GM12891 (cell line): ENCODE results near the gene LIMS2.

Experiments used
- POLR2A ChIP-seq: IDR thresholded peaks from 2 replicates; pipeline ENCODE4 v1.6.1; 2011; ENCODE audit warnings: low read depth, low read length, control low read depth
- POLR2AphosphoS5 ChIP-seq: IDR thresholded peaks from 2 replicates; pipeline ENCODE4 v1.6.1; 2011; ENCODE audit warnings: low read depth, low read length, control low read depth
- POU2F2 ChIP-seq: IDR thresholded peaks from 2 replicates; pipeline ENCODE4 v1.6.1; 2011; ENCODE audit warnings: low read depth, mild to moderate bottlenecking, control low read depth, low read length, moderate library complexity
- SPI1 ChIP-seq: IDR thresholded peaks from 2 replicates; pipeline ENCODE4 v1.6.1; 2011; ENCODE audit warnings: low read depth, low read length, control low read depth
- TAF1 ChIP-seq: IDR thresholded peaks from 2 replicates; pipeline ENCODE4 v1.6.1; 2011; ENCODE audit warnings: low read depth, low read length, control low read depth

DNA sequence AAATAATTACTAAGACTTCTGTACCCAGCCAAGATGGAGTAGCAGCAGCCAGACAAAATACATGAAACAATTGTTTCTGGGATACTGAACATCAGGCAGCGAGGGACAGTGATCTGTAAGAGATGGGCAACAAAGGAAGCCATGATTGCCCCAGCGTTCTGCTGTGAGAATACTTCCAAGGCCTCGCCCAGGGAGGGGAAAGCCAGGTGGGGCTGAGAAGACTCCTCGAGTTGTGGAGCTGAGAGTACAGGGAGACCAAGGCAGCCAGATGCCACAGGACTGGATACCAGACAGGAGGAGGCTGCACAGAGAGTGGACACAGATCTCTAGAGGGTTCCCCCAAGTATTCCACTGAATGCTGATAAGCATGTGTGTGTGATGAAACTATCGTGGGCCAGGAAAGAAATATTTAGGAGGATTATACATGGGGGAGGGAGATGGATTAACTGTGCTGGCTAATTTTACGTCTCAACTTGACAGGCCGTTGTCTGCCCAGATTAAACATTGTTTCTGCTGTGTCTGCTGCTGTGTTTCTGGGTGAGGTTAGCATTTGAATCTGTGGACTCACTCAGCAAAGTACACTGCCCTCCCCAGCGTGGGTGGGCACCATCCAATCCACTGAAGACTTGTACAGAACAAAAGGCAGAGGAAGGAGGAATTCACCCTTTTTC lies 10.2 kb upstream of the LIMS2 start:
- TF ChIP-seq POLR2AphosphoS5 (no peak), POLR2A (no peak), TAF1 (no peak), SPI1 (no peak), POU2F2 (no peak)
